OCI-LY1 (cell line): ENCODE results near the gene POTEE.
"Not testable (repeated sequence)": the region's sequence is repeated elsewhere in the genome, so short reads cannot be mapped to it uniquely, and the experiment has no call there.

Source experiments
- EZH2 ChIP-seq: fragments of 200-600 bp; sonication (generic), shearing (Covaris generic); IDR thresholded peaks from 2 replicates; pipeline ENCODE4 v1.8.0; 2017; ENCODE audit warnings: borderline replicate concordance, mixed run types, mild to moderate bottlenecking, antibody characterized with exemption, low read length, moderate library complexity, mixed read lengths
- TF ChIP-seq, protein P1 (sequence below): fragments of 200-600 bp; sonication (generic), shearing (Covaris generic); IDR thresholded peaks from 2 replicates; pipeline ENCODE4 v1.5.1; 2017; ENCODE audit warnings: mild to moderate bottlenecking, antibody characterized with exemption, low read length, moderate library complexity, mixed read lengths

DNA sequence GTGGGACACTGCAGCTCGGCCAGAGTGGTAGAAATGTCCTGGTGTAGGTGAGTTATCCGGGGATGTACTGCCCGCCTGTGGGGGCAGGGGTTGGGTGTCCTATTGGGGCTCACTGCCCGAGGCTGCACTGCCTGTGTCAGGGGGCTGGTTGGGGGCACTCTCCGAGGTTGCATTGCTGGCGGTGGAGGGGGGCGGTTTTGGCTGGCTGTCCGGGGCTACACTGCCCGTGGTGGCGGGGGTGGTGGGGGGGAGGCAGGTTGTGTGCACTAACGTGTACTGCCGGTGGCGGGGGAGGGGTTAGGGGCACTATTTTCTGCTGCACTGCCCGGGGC lies 403 bp downstream of the POTEE start:
- TF ChIP-seq, protein P1, sequence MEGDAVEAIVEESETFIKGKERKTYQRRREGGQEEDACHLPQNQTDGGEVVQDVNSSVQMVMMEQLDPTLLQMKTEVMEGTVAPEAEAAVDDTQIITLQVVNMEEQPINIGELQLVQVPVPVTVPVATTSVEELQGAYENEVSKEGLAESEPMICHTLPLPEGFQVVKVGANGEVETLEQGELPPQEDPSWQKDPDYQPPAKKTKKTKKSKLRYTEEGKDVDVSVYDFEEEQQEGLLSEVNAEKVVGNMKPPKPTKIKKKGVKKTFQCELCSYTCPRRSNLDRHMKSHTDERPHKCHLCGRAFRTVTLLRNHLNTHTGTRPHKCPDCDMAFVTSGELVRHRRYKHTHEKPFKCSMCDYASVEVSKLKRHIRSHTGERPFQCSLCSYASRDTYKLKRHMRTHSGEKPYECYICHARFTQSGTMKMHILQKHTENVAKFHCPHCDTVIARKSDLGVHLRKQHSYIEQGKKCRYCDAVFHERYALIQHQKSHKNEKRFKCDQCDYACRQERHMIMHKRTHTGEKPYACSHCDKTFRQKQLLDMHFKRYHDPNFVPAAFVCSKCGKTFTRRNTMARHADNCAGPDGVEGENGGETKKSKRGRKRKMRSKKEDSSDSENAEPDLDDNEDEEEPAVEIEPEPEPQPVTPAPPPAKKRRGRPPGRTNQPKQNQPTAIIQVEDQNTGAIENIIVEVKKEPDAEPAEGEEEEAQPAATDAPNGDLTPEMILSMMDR: not testable (repeated sequence)
- not testable (repeated sequence) for TF ChIP-seq EZH2
